Measurements from ENCODE around the gene RBM33. TPM values are rescaled to one million over a fixed set of nuclear protein-coding genes. Genes with fewer than 3 reads are reported as not detected.

The RBM33 gene
- total RNA-seq, 1 donor from 2014 or later: 50.5 TPM

DNA sequence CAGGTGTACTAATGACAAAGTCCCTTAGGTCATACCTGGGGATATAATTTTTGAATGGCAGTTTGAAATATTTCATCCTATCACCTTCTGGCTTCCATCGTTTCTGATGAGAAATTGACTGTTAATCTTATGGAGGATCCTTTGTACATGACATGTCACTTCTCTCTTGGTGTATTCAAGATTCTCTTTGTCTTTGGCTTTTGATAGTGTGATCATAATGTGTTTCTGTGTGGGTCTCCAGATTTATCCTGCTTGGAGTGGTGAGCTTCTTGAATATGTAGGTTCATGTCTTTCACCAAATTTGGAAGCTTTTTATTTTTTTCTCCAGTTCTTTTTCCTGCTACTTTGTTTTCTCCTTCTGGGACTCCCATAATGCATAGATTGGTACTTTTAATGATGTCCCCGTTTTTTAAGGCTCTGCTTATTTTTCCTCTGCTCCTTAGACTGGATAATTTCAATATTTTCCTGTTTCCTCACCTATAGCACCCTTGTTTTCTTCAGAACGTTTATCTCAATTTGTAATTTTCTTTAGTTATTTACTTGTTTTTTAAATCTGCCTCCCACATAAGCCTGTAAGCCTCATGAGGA lies 4.4 kb downstream of the RBM33 start:
- peaks cover 9% of the 10 kb centered on the region for H3K36me3 ChIP-seq (ENCODE audit: insufficient read depth, low read length)
- peaks cover 78% of the 10 kb centered on the region for H4K20me1 ChIP-seq (ENCODE audit: insufficient read depth, low read length)
- no peak overlapping the region for H3K9ac ChIP-seq (ENCODE audit: low read length)
- no peak overlapping the region for H3K4me3 ChIP-seq (ENCODE audit: insufficient read depth, low read depth, low read length)
- Mint-ChIP-seq H3K27me3 (ENCODE audit: low read depth, unreplicated experiment) (no peaks in the 10 kb centered on the region), H3K36me3 (ENCODE audit: low read depth, unreplicated experiment) (peaks cover 19% of the 10 kb centered on the region), H3K4me3 (ENCODE audit: unreplicated experiment) (no peak overlapping the region), H3K4me1 (ENCODE audit: low read depth, unreplicated experiment) (peaks cover 13% of the 10 kb centered on the region), H3K9me3 (ENCODE audit: unreplicated experiment) (peaks cover 2% of the 10 kb centered on the region), H3K27ac (ENCODE audit: unreplicated experiment) (no peak overlapping the region)
- no peaks in the 10 kb centered on the region for H3K9me3 ChIP-seq (ENCODE audit: insufficient read depth, low read depth, low read length)
- TF ChIP-seq EZH2 (IDR thresholded peaks at IDR 0.05; ENCODE audit: insufficient read depth, low read length) (no peak), CTCF (IDR thresholded peaks at IDR 0.05; ENCODE audit: insufficient read depth, low read depth, low read length) (no peak)
- DNase-seq (ENCODE audit: low read depth) (no peak), FAIRE-seq (no peak)
- H3K4me2 ChIP-seq (ENCODE audit: low read length): no peak overlapping the region
- H3K79me2 ChIP-seq (ENCODE audit: insufficient read depth, low read length): peaks cover 98% of the 10 kb centered on the region
- H3K27me3 ChIP-seq (ENCODE audit: insufficient read depth, low read length): no peaks in the 10 kb centered on the region
- H2AFZ ChIP-seq (ENCODE audit: low read depth, low read length): no peak overlapping the region
- no peak overlapping the region for H3K27ac ChIP-seq (ENCODE audit: low read depth, low read length)
- no peaks in the 10 kb centered on the region for H3K4me1 ChIP-seq (ENCODE audit: insufficient read depth, low read length)

DNA sequence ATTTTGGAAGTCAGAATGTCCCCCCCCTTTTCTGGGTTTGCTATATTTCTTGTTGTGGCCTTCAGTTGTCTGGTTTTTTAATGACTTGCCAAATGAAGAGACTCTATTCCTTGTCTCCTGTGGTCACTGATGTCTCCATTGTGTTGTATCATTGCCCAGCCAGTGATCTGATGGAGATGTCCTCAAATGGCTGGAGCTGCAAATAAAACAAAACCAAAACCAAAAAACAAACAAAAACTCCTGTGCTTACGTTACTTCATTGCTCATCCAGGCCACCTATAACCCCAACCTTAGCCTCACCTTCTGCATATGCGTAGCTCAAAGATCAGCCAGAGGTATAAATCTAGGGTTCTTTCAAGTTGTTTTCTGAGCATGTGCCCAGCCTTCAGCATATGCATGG lies 5.1 kb downstream of the RBM33 start:
- no peaks in the 10 kb centered on the region for H3K9me3 ChIP-seq (ENCODE audit: insufficient read depth, low read depth, low read length)
- H3K4me3 ChIP-seq (ENCODE audit: insufficient read depth, low read depth, low read length): no peak overlapping the region
- FAIRE-seq (no peak), DNase-seq (ENCODE audit: low read depth) (no peak)
- Mint-ChIP-seq H3K4me1 (ENCODE audit: low read depth, unreplicated experiment) (peaks cover 20% of the 10 kb centered on the region), H3K36me3 (ENCODE audit: low read depth, unreplicated experiment) (peaks cover 19% of the 10 kb centered on the region), H3K27me3 (ENCODE audit: low read depth, unreplicated experiment) (no peaks in the 10 kb centered on the region), H3K9me3 (ENCODE audit: unreplicated experiment) (peaks cover 2% of the 10 kb centered on the region), H3K4me3 (ENCODE audit: unreplicated experiment) (no peak overlapping the region), H3K27ac (ENCODE audit: unreplicated experiment) (no peak overlapping the region)
- no peak overlapping the region for H3K4me2 ChIP-seq (ENCODE audit: low read length)
- H3K4me1 ChIP-seq (ENCODE audit: insufficient read depth, low read length): no peaks in the 10 kb centered on the region
- H3K9ac ChIP-seq (ENCODE audit: low read length): no peak overlapping the region
- H4K20me1 ChIP-seq (ENCODE audit: insufficient read depth, low read length): peaks cover 85% of the 10 kb centered on the region
- H2AFZ ChIP-seq (ENCODE audit: low read depth, low read length): no peak overlapping the region
- no peak for TF ChIP-seq EZH2 (IDR thresholded peaks at IDR 0.05; ENCODE audit: insufficient read depth, low read length)
- no peak for TF ChIP-seq CTCF (IDR thresholded peaks at IDR 0.05; ENCODE audit: insufficient read depth, low read depth, low read length)
- H3K36me3 ChIP-seq (ENCODE audit: insufficient read depth, low read length): peaks cover 9% of the 10 kb centered on the region
- no peak overlapping the region for H3K27ac ChIP-seq (ENCODE audit: low read depth, low read length)
- peaks cover 100% of the 10 kb centered on the region for H3K79me2 ChIP-seq (ENCODE audit: insufficient read depth, low read length)
- H3K27me3 ChIP-seq (ENCODE audit: insufficient read depth, low read length): no peaks in the 10 kb centered on the region
